GM19193 (cell line): ENCODE measurements around the gene CHST6.
A peak's percentile ranks its signal among the peaks of the same experiment; 100 is the strongest.

Experiments used
- POLR2A ChIP-seq: IDR thresholded peaks from 4 replicates; pipeline ENCODE4 v1.6.1; 2011; ENCODE audit not compliant: insufficient read depth, insufficient read length; ENCODE audit errors: extremely low read depth

CHST6 gene

GRCh38 chr16:75461575-75461974 is 33.7 kb downstream of the CHST6 start:
- no peak for TF ChIP-seq POLR2A

- TF ChIP-seq POLR2A: no peak
Measured at GRCh38 chr16:75460446-75460845, 34.8 kb downstream of the CHST6 start.

GRCh38 chr16:75459691-75460090 is 35.5 kb downstream of the CHST6 start:
- no peak for TF ChIP-seq POLR2A

- TF ChIP-seq POLR2A: no peak
Measured at GRCh38 chr16:75458439-75458838, 36.8 kb downstream of the CHST6 start.

GRCh38 chr16:75458029-75458428 is 37.2 kb downstream of the CHST6 start:
- TF ChIP-seq POLR2A: no peak

GRCh38 chr16:75457485-75458021 is 37.7 kb downstream of the CHST6 start:
- no peak for TF ChIP-seq POLR2A

GRCh38 chr16:75456971-75457370 is 38.3 kb downstream of the CHST6 start:
- no peak for TF ChIP-seq POLR2A

- TF ChIP-seq POLR2A: no peak
Measured at GRCh38 chr16:75455677-75456076, 39.6 kb downstream of the CHST6 start.

GRCh38 chr16:75452464-75453190 is 42.6 kb downstream of the CHST6 start:
- TF ChIP-seq POLR2A: no peak

- no peak for TF ChIP-seq POLR2A
Measured at GRCh38 chr16:75446416-75446815, 48.8 kb downstream of the CHST6 start.

GRCh38 chr16:75445298-75445697 is 49.9 kb downstream of the CHST6 start:
- no peak for TF ChIP-seq POLR2A

- no peak for TF ChIP-seq POLR2A
Measured at GRCh38 chr16:75443298-75443697, 51.9 kb downstream of the CHST6 start.

GRCh38 chr16:75433732-75434413 is 61.4 kb downstream of the CHST6 start:
- peak; percentile 9 for TF ChIP-seq POLR2A

GRCh38 chr16:75432828-75433731 is 62.2 kb downstream of the CHST6 start, which contains the start of gene CFDP1:
Gene CFDP1, minus strand, starts transcription at chr16:75433503. Its CDS starts 151 bp downstream, at chr16:75433352.
- TF ChIP-seq POLR2A: peak; percentile 84
